Fibroblast of lung (primary cell): ENCODE results near the gene KPNA2. TPM values are rescaled to one million over a fixed set of nuclear protein-coding genes. Genes with fewer than 3 reads are reported as not detected.

Experiments used
- DNase-seq, 2 donors: peaks; one replicate each; pipeline versions ENCODE4 v3.0.0 to v3.0.0-alpha.2; 2010; ENCODE audit warnings: low read depth in 2 of 2
- H2AFZ ChIP-seq: 2 replicates; pipeline ENCODE4 v1.5.1; 2012; ENCODE audit warnings: low read length, control low read depth, inconsistent platforms
- H3K27ac ChIP-seq: 2 replicates; pipeline ENCODE4 v1.5.1; 2011; ENCODE audit warnings: low read length, control low read depth; ENCODE audit not compliant: insufficient read depth
- H3K27me3 ChIP-seq: 2 replicates; pipeline ENCODE4 v1.5.1; 2011; ENCODE audit warnings: mild to moderate bottlenecking, low read length; ENCODE audit not compliant: control insufficient read depth, insufficient read depth
- H3K36me3 ChIP-seq: 2 replicates; pipeline ENCODE4 v1.5.1; 2011; ENCODE audit warnings: low read length; ENCODE audit not compliant: control insufficient read depth, insufficient read depth
- H3K4me1 ChIP-seq: 2 replicates; pipeline ENCODE4 v1.5.1; 2011; ENCODE audit warnings: low read length; ENCODE audit not compliant: control insufficient read depth, insufficient read depth; ENCODE audit errors: extremely low read depth
- H3K4me2 ChIP-seq: 2 replicates; pipeline ENCODE4 v1.5.1; 2011; ENCODE audit warnings: low read length, control low read depth; ENCODE audit not compliant: insufficient read depth; ENCODE audit errors: extremely low read depth
- H3K4me3 ChIP-seq, 4 experiments: fragments of 200-600 bp in 1 of 4; sonication (generic) in 1 of 4; replicated peaks in 1 of 4; 2 replicates each; pipeline ENCODE4 v1.5.1; 2011 to 2016; ENCODE audit warnings: low read length in 4 of 4, low read depth in 3 of 4, mild to moderate bottlenecking in 3 of 4, control low read depth in 2 of 4, inconsistent platforms in 1 of 4, mixed read lengths in 1 of 4; ENCODE audit not compliant: insufficient read depth in 1 of 4; ENCODE audit errors: control extremely low read depth in 1 of 4
- H3K79me2 ChIP-seq: 2 replicates; pipeline ENCODE4 v1.5.1; 2012; ENCODE audit warnings: mild to moderate bottlenecking, low read length, inconsistent platforms; ENCODE audit not compliant: control insufficient read depth, insufficient read depth
- H3K9ac ChIP-seq: 2 replicates; pipeline ENCODE4 v1.5.1; 2011; ENCODE audit warnings: mild to moderate bottlenecking, low read length, control low read depth; ENCODE audit not compliant: insufficient read depth
- H3K9me3 ChIP-seq: 2 replicates; pipeline ENCODE4 v1.5.1; 2012; ENCODE audit warnings: low read depth, low read length; ENCODE audit not compliant: control insufficient read depth, insufficient read depth
- H4K20me1 ChIP-seq: 2 replicates; pipeline ENCODE4 v1.5.1; 2011; ENCODE audit warnings: low read length; ENCODE audit not compliant: control insufficient read depth, insufficient read depth; ENCODE audit errors: extremely low read depth
- CTCF ChIP-seq, 2 donors: IDR thresholded peaks in 1 of 2; conservative IDR thresholded peaks in 1 of 2; 1 replicate in 1 of 2; 2 replicates in 1 of 2; pipeline ENCODE4 v1.5.1; 2011 to 2012; ENCODE audit warnings: low read length in 2 of 2, control low read depth in 1 of 2, inconsistent platforms in 1 of 2, low read depth in 1 of 2, mild to moderate bottlenecking in 1 of 2
- EZH2 ChIP-seq: IDR thresholded peaks from 2 replicates; pipeline ENCODE4 v1.5.1; 2012; ENCODE audit warnings: low read length, control low read depth, mild to moderate bottlenecking; ENCODE audit errors: missing control alignments
- polyA plus RNA-seq, 2 donors: library from polyadenylated mRNA; depleted of rRNA in 1 of 2; stranded (reverse) in 1 of 2; unstranded in 1 of 2; fragments of >200 nt; gene quantifications; 2 replicates each; pipeline ENCODE4 v1.2.1, GENCODE V29; 2011 to 2012; ENCODE audit warnings: missing spikeins in 1 of 2
- total RNA-seq: library from RNA; depleted of rRNA; stranded (reverse); fragments of >200 nt; gene quantifications from 2 replicates; pipeline ENCODE4 v1.2.1, GENCODE V29; 2014

KPNA2 gene
- total and polyA plus RNA-seq, 2 donors (not counting 1 experiment from before 2014, with no cell fraction given): 44.3 to 96.1 TPM

- no peak overlapping the region for H3K4me3 ChIP-seq
- H3K4me1 ChIP-seq: peaks cover 2% of the 10 kb centered on the region
- H3K79me2 ChIP-seq: peaks cover 33% of the 10 kb centered on the region
- H3K4me2 ChIP-seq: no peak overlapping the region
- H4K20me1 ChIP-seq: no peaks in the 10 kb centered on the region
- H3K9ac ChIP-seq: no peak overlapping the region
- peak; percentile 61 to 83 for DNase-seq
- H3K9me3 ChIP-seq: no peaks in the 10 kb centered on the region
- H3K27me3 ChIP-seq: no peaks in the 10 kb centered on the region
- H3K36me3 ChIP-seq: no peaks in the 10 kb centered on the region
- TF ChIP-seq CTCF (conservative IDR thresholded peaks at IDR 0.05 in 1 of 2, IDR thresholded peaks at IDR 0.05 in 1 of 2; ENCODE audit: low read depth in 1 of 2, low read length in 2 of 2) (no peak), EZH2 (no peak)
- peak overlapping the region; percentile 9 for H2AFZ ChIP-seq
- H3K27ac ChIP-seq: no peak overlapping the region
Observed at GRCh38 chr17:68033636-68034451, 1.7 kb upstream of the KPNA2 start.

- Histone ChIP-seq H3K9me3 (no peaks in the 10 kb centered on the region), H3K4me3 (peak overlapping the region in 1 of 4 experiments; percentile 54), H3K27ac (no peak overlapping the region), H3K36me3 (no peaks in the 10 kb centered on the region), H3K4me1 (peaks cover 2% of the 10 kb centered on the region), H3K4me2 (peak overlapping the region; percentile 76), H3K27me3 (no peaks in the 10 kb centered on the region), H4K20me1 (no peaks in the 10 kb centered on the region), H3K9ac (no peak overlapping the region), H3K79me2 (peaks cover 36% of the 10 kb centered on the region), H2AFZ (no peak overlapping the region)
- no peak for DNase-seq
- TF ChIP-seq CTCF (conservative IDR thresholded peaks at IDR 0.05 in 1 of 2, IDR thresholded peaks at IDR 0.05 in 1 of 2; ENCODE audit: low read depth in 1 of 2, low read length in 2 of 2) (no peak), EZH2 (no peak)
Observed at GRCh38 chr17:68034452-68034776, 1.1 kb upstream of the KPNA2 start.

GRCh38 chr17:68035131-68035522 lies 408 bp upstream of the KPNA2 start:
- Histone ChIP-seq H3K4me1 (peaks cover 2% of the 10 kb centered on the region), H3K4me3 (peak overlapping the region in 3 of 4 experiments; percentile 4 to 54 (median 44)), H3K27ac (no peak overlapping the region), H3K27me3 (no peaks in the 10 kb centered on the region), H4K20me1 (no peaks in the 10 kb centered on the region), H3K4me2 (peak overlapping the region; percentile 76), H2AFZ (no peak overlapping the region), H3K9me3 (no peaks in the 10 kb centered on the region), H3K79me2 (peaks cover 40% of the 10 kb centered on the region), H3K9ac (no peak overlapping the region), H3K36me3 (peaks cover 2% of the 10 kb centered on the region)
- TF ChIP-seq CTCF (conservative IDR thresholded peaks at IDR 0.05 in 1 of 2, IDR thresholded peaks at IDR 0.05 in 1 of 2; ENCODE audit: low read depth in 1 of 2, low read length in 2 of 2) (no peak), EZH2 (no peak)
- no peak for DNase-seq
